Muscle of arm (tissue), 12 donors: ENCODE results near the gene COL9A2. TPM values are rescaled to one million over a fixed set of nuclear protein-coding genes. Genes with fewer than 3 reads are reported as not detected.

Source experiments
- DNase-seq: peaks from one replicate; pipeline ENCODE4 v3.0.0-alpha.2; 2013
- polyA plus RNA-seq, 12 donors: library from polyadenylated mRNA; unstranded; fragments of 120-200 nt; gene quantifications; one replicate each; pipeline ENCODE4 v1.2.1, GENCODE V29; 2013; ENCODE audit not compliant: insufficient read length in 12 of 12

COL9A2 gene
- polyA plus RNA-seq, 12 donors, result 0.99 to 16.6 (median 1.5) TPM; not detected in 1

- DNase-seq, result no peak
These were observed 13.3 kb downstream of the COL9A2 start for GRCh38 chr1:40303790-40304189.

GRCh38 chr1:40303051-40303771 is 13.9 kb downstream of the COL9A2 start:
- no peak for DNase-seq

GRCh38 chr1:40302475-40302874 is 14.6 kb downstream of the COL9A2 start:
- no peak for DNase-seq

- no peak for DNase-seq
These were observed 15.4 kb downstream of the COL9A2 start for GRCh38 chr1:40301541-40302299.

- DNase-seq, result no peak
These were observed 16.0 kb downstream of the COL9A2 start for GRCh38 chr1:40301066-40301465.

GRCh38 chr1:40300651-40301050 is 16.4 kb downstream of the COL9A2 start:
- no peak for DNase-seq

- DNase-seq, result no peak
These were observed 16.9 kb downstream of the COL9A2 start for GRCh38 chr1:40300249-40300567.

- DNase-seq, result no peak
These were observed 17.5 kb downstream of the COL9A2 start for GRCh38 chr1:40299366-40300248.

GRCh38 chr1:40291293-40291692 is 25.8 kb downstream of the COL9A2 start:
- no peak for DNase-seq

GRCh38 chr1:40281853-40282252 is 35.2 kb downstream of the COL9A2 start:
- no peak for DNase-seq

GRCh38 chr1:40276122-40276521 is 41.0 kb downstream of the COL9A2 start:
- DNase-seq, result no peak

GRCh38 chr1:40274331-40274730 is 42.8 kb downstream of the COL9A2 start:
- DNase-seq, result no peak

GRCh38 chr1:40273547-40274166 is 43.4 kb downstream of the COL9A2 start:
- no peak for DNase-seq

GRCh38 chr1:40272653-40273213 is 44.4 kb downstream of the COL9A2 start:
- DNase-seq, result no peak

- DNase-seq, result no peak
These were observed 46.8 kb downstream of the COL9A2 start for GRCh38 chr1:40270152-40270834.

GRCh38 chr1:40268211-40268610 is 48.9 kb downstream of the COL9A2 start:
- no peak for DNase-seq

GRCh38 chr1:40267767-40268187 is 49.3 kb downstream of the COL9A2 start:
- no peak for DNase-seq

- no peak for DNase-seq
These were observed 50.1 kb downstream of the COL9A2 start for GRCh38 chr1:40266786-40267535.

- DNase-seq, result no peak
These were observed 51.2 kb downstream of the COL9A2 start for GRCh38 chr1:40265919-40266318.

- DNase-seq, result no peak
These were observed 51.8 kb downstream of the COL9A2 start for GRCh38 chr1:40265298-40265697.
